Measurements from ENCODE around the gene SFXN5. TPM values are rescaled to one million over a fixed set of nuclear protein-coding genes. Genes with fewer than 3 reads are reported as not detected.

Gene SFXN5
- total and polyA plus RNA-seq, 11 donors = 6.0 to 12.5 (median 8.7) TPM

GRCh38 chr2:73043929-73044832 lies 27.3 kb downstream of the SFXN5 start:
- H3K36me3 ChIP-seq = peaks cover 0 to 19% (median 10%) of the 10 kb centered on the region in 9 donors
- H3K4me1 ChIP-seq = no peaks in the 10 kb centered on the region
- DNase-seq (no peak), ATAC-seq (peak in 2 of 4 donors; percentile 18 to 29)
- H3K9me3 ChIP-seq = no peaks in the 10 kb centered on the region
- no peak overlapping the region for H3K27ac ChIP-seq
- WGBS, 4 donors = 74 to 80% (median 77%) methylated on average over 7 to 12 of the region's 12 CpGs
- no peak overlapping the region for H3K4me3 ChIP-seq
- H3K27me3 ChIP-seq = no peaks in the 10 kb centered on the region
- intact Hi-C loops (cut with DNase I) = no loop called here
- no peak for TF ChIP-seq POLR2A (IDR thresholded peaks at IDR 0.05)
- no peak for TF ChIP-seq CTCF (IDR thresholded peaks at IDR 0.05)

- no peak for ATAC-seq
- Histone ChIP-seq H3K4me1 (no peaks in the 10 kb centered on the region), H3K9me3 (no peaks in the 10 kb centered on the region), H3K27me3 (no peaks in the 10 kb centered on the region), H3K36me3 (peaks cover 0 to 27% (median 13%) of the 10 kb centered on the region in 9 donors), H3K4me3 (no peak overlapping the region), H3K27ac (no peak overlapping the region)
- TF ChIP-seq CTCF (IDR thresholded peaks at IDR 0.05) (no peak), POLR2A (IDR thresholded peaks at IDR 0.05) (no peak)
- WGBS, 4 donors = 78 to 89% (median 81%) methylated on average over 5 of the region's 5 CpGs
- DNase-seq = no peak
- intact Hi-C loops (cut with DNase I) = no loop called here
Measured at GRCh38 chr2:73043276-73043675, 28.2 kb downstream of the SFXN5 start.

- TF ChIP-seq CTCF (IDR thresholded peaks at IDR 0.05) = no peak
- no peak for TF ChIP-seq POLR2A (IDR thresholded peaks at IDR 0.05)
- no peaks in the 10 kb centered on the region for H3K9me3 ChIP-seq
- H3K4me3 ChIP-seq = no peak overlapping the region
- peaks cover 0 to 11% (median 0%) of the 10 kb centered on the region in 12 donors for H3K4me1 ChIP-seq
- peaks cover 0 to 35% (median 14%) of the 10 kb centered on the region in 9 donors for H3K36me3 ChIP-seq
- ATAC-seq (no peak), DNase-seq (no peak)
- intact Hi-C loops (cut with DNase I) = no loop called here
- WGBS, 4 donors = 94 to 97% (median 95%) methylated on average over 6 of the region's 6 CpGs
- no peaks in the 10 kb centered on the region for H3K27me3 ChIP-seq
- no peak overlapping the region for H3K27ac ChIP-seq
Measured at GRCh38 chr2:73037947-73038585, 33.4 kb downstream of the SFXN5 start.

- Histone ChIP-seq H3K27me3 (no peaks in the 10 kb centered on the region), H3K9me3 (no peaks in the 10 kb centered on the region), H3K4me3 (no peak overlapping the region), H3K4me1 (peaks cover 0 to 11% (median 0%) of the 10 kb centered on the region in 12 donors), H3K36me3 (peaks cover 0 to 35% (median 14%) of the 10 kb centered on the region in 9 donors), H3K27ac (no peak overlapping the region)
- DNase-seq = no peak
- 89 to 95% (median 92%) methylated on average over 10 to 11 of the region's 11 CpGs for WGBS, 4 donors
- ATAC-seq = peak in 1 of 4 donors; percentile 24
- no peak for TF ChIP-seq CTCF (IDR thresholded peaks at IDR 0.05)
- no peak for TF ChIP-seq POLR2A (IDR thresholded peaks at IDR 0.05)
- intact Hi-C loops (cut with DNase I) = no loop called here
Measured at GRCh38 chr2:73036766-73037165, 34.7 kb downstream of the SFXN5 start.

Measured in heart left ventricle (tissue), 16 donors.